22Rv1 (cell line): Measurements from ENCODE around the gene ZNF639.
"Not testable (repeated sequence)": the region's sequence is repeated elsewhere in the genome, so short reads cannot be mapped to it uniquely, and the experiment has no call there.

Experiments
- H3K27ac ChIP-seq: fragments of 450-650 bp; 2 replicates; pipeline ENCODE4 v1.5.1; 2017
- CTCF ChIP-seq: fragments of 450-650 bp; IDR thresholded peaks from 2 replicates; pipeline ENCODE4 v1.5.1; 2017; ENCODE audit warnings: mild to moderate bottlenecking
- ZFX ChIP-seq: fragments of 450-650 bp; IDR thresholded peaks from 2 replicates; pipeline ENCODE4 v1.6.1; 2017; ENCODE audit warnings: antibody characterized with exemption, borderline replicate concordance

Gene ZNF639

DNA sequence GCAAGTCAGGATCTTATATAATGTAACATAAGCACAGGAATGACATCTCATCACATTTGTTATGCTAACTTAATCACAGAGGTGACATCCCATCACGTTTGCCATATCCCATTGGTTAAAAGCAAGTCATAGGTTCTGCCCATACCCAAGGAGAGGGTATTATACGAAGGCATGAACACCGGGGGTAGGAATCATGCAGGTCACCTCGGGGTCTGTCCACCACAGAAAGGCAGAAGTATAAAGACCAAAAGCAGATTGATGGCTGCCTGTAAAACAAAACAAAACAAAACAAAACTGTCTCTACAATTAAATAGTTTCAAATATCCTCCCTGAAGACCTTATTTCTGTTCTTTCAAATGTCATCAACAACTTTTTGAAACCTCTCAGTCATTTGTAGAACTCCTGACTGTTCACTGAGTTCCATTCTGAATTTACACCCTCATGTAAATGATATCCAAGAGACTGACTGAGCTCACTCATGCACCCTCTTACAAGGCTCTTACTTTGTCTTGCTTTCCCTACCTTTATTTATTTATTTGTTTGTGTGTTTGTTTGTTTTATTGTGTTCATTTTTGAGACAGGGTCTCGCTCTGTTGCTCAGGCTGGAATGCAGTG is 22.7 kb upstream of the ZNF639 start:
- TF ChIP-seq CTCF (no peak), ZFX (no peak)
- H3K27ac ChIP-seq, result no peak overlapping the region

GRCh38 chr3:179301645-179302044 is 21.2 kb upstream of the ZNF639 start:
- H3K27ac ChIP-seq, result no peak overlapping the region
- no peak for TF ChIP-seq ZFX
- TF ChIP-seq CTCF, result no peak

GRCh38 chr3:179302111-179302510 is 20.7 kb upstream of the ZNF639 start:
- H3K27ac ChIP-seq, result no peak overlapping the region
- TF ChIP-seq CTCF, result no peak
- TF ChIP-seq ZFX, result no peak

- no peak overlapping the region for H3K27ac ChIP-seq
- no peak for TF ChIP-seq ZFX
- TF ChIP-seq CTCF, result no peak
Observed at GRCh38 chr3:179304605-179305004, 18.2 kb upstream of the ZNF639 start.

- not testable (repeated sequence) for H3K27ac ChIP-seq
Observed at GRCh38 chr3:179307362-179307761, 15.5 kb upstream of the ZNF639 start.

DNA sequence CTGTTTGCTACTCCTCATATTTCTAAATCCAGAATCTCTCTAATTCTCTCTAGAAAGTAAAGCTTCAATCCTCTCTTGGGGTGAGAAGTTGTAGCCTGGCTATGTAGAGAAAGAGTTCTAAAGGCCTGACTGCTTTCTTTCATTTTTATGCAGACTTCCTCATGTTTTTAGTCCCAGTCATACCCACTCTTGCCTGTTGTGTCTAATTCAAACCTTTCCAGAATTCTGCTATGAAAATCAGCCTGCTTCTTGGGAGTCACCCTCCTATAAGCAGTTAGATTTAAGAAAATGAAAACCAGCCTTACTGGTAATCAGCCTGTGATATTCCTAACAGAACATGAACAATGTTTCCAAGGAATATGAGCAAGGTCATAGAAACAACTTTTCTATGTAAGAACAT is 14.8 kb upstream of the ZNF639 start:
- TF ChIP-seq ZFX (no peak), CTCF (no peak)
- no peak overlapping the region for H3K27ac ChIP-seq

GRCh38 chr3:179309225-179310078 is 13.4 kb upstream of the ZNF639 start:
- TF ChIP-seq ZFX (no peak), CTCF (no peak)
- H3K27ac ChIP-seq, result no peak overlapping the region
